GM19025 (cell line): ENCODE results near the gene KRT74.

Source experiments
- ATAC-seq: cut with Tn5 transposase; IDR thresholded peaks from one replicate; pipeline ENCODE4 v1.9.1; 2021; ENCODE audit warnings: mild to moderate bottlenecking, low read depth, moderate library complexity; ENCODE audit not compliant: unreplicated experiment

Gene KRT74

GRCh38 chr12:52524241-52524897 lies 49.3 kb downstream of the KRT74 start:
- no peak for ATAC-seq

GRCh38 chr12:52523824-52524223 lies 49.8 kb downstream of the KRT74 start:
- no peak for ATAC-seq

GRCh38 chr12:52522346-52523011 lies 51.2 kb downstream of the KRT74 start:
- no peak for ATAC-seq

GRCh38 chr12:52521568-52522266 lies 51.9 kb downstream of the KRT74 start:
- no peak for ATAC-seq

- ATAC-seq, result no peak
Observed at GRCh38 chr12:52521175-52521567, 52.5 kb downstream of the KRT74 start.

GRCh38 chr12:52519826-52520662 lies 53.6 kb downstream of the KRT74 start, which contains the start of gene KRT5:
TSS of gene KRT5 (minus strand) at chr12:52520394. CDS start at chr12:52520296, 98 bp downstream.
- ATAC-seq, result no peak

GRCh38 chr12:52519387-52519703 lies 54.3 kb downstream of the KRT74 start:
- no peak for ATAC-seq

GRCh38 chr12:52518574-52519386 lies 54.9 kb downstream of the KRT74 start:
- ATAC-seq, result no peak

GRCh38 chr12:52517888-52518287 lies 55.8 kb downstream of the KRT74 start:
- ATAC-seq, result no peak

GRCh38 chr12:52517005-52517835 lies 56.4 kb downstream of the KRT74 start:
- ATAC-seq, result no peak

GRCh38 chr12:52515927-52516831 lies 57.5 kb downstream of the KRT74 start:
- ATAC-seq, result no peak
